ENCODE data around the gene GPRIN2.
"Not testable (repeated sequence)": the region's sequence is repeated elsewhere in the genome, so short reads cannot be mapped to it uniquely, and the experiment has no call there.

The GPRIN2 gene

GRCh38 chr10:46532256-46532655 is 24.2 kb downstream of the GPRIN2 start:
- DNase-seq, result not testable (repeated sequence)

GRCh38 chr10:46530249-46531186 is 25.9 kb downstream of the GPRIN2 start:
- DNase-seq, result no peak

GRCh38 chr10:46529742-46530141 is 26.7 kb downstream of the GPRIN2 start:
- DNase-seq, result not testable (repeated sequence)

- DNase-seq, result no peak
These were observed 27.5 kb downstream of the GPRIN2 start for GRCh38 chr10:46528675-46529615.

- DNase-seq, result no peak
These were observed 28.2 kb downstream of the GPRIN2 start for GRCh38 chr10:46528171-46528671.

GRCh38 chr10:46527241-46527811 is 29.1 kb downstream of the GPRIN2 start:
- DNase-seq, result no peak

GRCh38 chr10:46526682-46527038 is 29.8 kb downstream of the GPRIN2 start:
- no peak for DNase-seq

GRCh38 chr10:46525824-46526681 is 30.4 kb downstream of the GPRIN2 start:
- no peak for DNase-seq

GRCh38 chr10:46525177-46525823 is 31.2 kb downstream of the GPRIN2 start:
- no peak for DNase-seq

- no peak for DNase-seq
These were observed 31.8 kb downstream of the GPRIN2 start for GRCh38 chr10:46524472-46525176.

- no peak for DNase-seq
These were observed 32.4 kb downstream of the GPRIN2 start for GRCh38 chr10:46523962-46524471.

- DNase-seq, result no peak
These were observed 33.1 kb downstream of the GPRIN2 start for GRCh38 chr10:46523119-46523961.

GRCh38 chr10:46522295-46523118 is 34.0 kb downstream of the GPRIN2 start:
- no peak for DNase-seq

- no peak for DNase-seq
These were observed 35.5 kb downstream of the GPRIN2 start for GRCh38 chr10:46520941-46521340.

GRCh38 chr10:46520381-46520780 is 36.1 kb downstream of the GPRIN2 start:
- DNase-seq, result no peak

GRCh38 chr10:46518028-46518725 is 38.3 kb downstream of the GPRIN2 start:
- no peak for DNase-seq

- DNase-seq, result no peak
These were observed 38.9 kb downstream of the GPRIN2 start for GRCh38 chr10:46517541-46517940.

All from NCI-H187 (cell line).